HG03442 (cell line): ENCODE measurements around the gene HSD11B2.

Experiments
- ATAC-seq: cut with Tn5 transposase; IDR thresholded peaks from one replicate; pipeline ENCODE4 v1.9.1; 2021; ENCODE audit warnings: mild to moderate bottlenecking, moderate library complexity; ENCODE audit not compliant: unreplicated experiment

The HSD11B2 gene

DNA sequence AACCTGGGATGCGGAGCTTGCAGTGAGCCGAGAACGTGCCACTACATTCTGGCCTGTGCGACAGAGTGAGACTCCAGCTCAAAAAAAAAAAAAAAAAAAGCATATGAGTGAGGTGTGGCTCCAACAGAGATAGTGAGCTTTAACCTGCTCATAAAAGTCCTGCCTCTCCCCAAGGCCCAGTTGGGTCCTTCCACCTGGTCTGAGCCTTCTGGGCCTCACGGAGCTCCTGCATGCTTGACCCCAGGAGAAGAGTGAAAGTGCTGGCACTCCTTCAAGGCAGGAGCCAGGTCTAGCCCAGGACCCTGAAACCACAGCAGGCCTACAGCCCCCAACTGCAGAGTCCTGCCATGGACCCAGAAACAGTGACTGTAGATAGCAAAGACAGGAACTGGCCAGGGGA, 17.7 kb downstream of the HSD11B2 start:
- no peak for ATAC-seq

DNA sequence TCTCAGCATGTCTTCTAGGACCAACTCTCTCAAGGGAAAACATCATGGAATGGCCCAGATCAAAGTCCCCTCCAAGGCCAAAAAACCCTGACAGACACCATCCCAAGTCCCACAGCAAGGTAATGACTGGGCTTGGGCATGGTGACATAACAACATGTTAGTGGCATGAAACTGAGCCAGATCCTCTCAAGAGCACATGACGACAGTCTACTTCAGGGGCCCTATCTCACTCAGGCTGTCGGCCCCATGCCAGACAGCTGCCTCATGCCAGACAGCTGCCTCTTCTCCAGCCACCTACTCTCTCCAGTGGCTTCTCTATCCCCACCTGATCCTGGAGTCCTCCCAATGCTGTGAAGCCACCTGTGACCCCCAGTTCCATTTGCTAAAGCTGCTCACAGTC, 18.4 kb downstream of the HSD11B2 start:
- no peak for ATAC-seq

DNA sequence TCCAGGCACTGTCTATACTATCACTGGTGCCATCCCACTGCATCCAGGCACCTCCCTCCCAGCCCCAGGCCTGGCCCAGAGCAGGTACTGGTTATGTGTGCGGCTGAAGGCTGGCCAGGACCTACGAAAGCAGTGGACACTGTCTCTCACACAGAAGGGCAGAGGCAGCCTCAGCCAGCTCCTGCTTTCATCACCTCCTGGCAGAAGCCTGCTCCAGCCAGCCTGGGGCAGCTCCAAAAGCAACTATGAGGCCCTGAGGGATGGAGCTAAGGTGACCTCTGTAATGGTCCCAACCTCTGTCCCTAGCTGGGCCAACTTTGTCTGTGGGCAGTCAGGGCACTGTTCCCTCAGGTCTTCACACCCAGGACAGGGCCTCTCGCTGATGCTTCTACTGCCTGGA, 18.8 kb downstream of the HSD11B2 start:
- ATAC-seq, result no peak

DNA sequence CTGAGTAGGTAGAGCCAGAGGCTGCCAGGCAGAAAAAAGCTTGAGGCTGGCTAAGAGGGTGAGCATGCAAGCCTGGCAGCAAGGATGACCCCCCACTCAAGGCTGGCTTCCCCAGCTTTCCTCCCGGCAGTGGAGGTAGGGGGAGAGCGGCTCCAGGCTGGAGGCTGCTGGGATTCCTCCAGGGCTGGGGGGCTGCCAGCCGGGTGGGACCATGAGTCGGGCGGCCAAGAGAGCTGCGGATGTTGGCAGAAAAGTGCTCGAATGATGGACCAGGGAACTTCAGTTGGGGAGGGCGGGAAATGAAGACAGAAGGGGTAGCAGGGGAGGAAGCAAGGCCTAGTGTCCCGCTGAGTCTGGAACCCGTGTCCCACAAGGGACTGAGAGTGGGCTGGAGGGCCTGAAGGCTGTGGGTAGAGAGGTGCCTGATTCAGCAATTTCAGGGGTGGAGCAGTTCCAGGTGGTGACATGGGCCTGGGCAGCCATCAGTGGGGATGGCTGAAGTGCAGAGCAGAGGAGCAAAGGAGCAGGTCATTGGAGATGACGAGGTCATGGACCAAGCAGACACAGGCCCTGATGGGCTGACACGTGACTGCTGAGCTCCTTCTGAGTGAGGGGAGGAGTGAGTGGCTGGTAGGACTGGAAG, 20.3 kb downstream of the HSD11B2 start:
- no peak for ATAC-seq

DNA sequence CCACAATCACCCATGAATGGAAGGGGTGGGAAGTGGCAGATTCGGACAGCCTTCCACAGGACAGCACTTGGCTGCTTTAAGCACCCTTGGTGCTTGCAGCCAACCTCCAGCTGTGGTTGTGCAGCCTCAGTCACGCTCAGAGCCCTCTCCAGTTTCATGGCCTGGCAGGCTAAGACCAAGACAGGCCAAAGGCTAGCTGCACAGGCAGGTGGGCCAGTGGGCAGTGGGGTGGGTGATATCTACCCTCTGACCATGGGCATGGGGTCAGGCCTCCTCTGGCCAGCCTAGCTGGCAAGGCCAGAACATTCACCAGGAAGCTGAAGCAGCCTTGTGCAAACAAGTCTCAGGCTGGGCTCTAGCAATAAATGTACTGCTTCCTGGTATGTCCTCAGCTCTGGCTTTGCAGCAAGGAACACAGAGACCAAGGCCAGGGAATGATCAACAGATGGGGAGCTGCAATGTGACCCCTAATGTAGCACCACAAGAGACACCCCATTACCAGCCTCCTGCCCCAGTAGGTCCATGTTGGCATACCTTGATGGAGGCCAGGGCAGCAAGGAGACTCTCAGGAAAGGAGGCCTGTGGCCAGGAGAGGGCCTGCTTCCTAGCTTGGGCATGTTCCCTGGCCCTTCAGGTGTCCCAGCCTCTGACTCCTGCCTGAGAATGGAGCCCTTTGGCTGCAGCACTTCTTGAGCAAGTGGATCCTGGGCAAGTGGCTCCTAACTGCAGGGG, 20.9 kb downstream of the HSD11B2 start:
- no peak for ATAC-seq

DNA sequence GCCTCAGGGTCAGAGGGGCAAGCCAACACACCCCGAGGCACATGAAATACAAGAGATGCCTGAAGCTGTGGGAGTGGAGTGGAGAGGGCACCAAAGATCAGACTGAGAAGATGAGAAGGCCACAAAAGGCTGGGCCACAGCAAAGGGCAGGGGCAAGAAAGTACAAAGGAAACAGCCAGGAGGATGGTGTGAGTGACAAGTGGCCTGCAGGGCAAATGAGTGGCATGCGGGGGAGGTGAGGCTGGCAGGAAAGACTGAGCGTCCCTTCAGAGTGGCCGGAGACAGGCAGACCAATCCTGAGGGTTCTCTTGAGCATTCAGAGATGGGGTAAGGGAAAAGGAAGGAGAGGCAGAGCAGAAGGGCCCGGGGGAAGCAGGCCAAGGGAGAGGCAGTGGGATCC, 23.2 kb downstream of the HSD11B2 start:
- ATAC-seq, result no peak

DNA sequence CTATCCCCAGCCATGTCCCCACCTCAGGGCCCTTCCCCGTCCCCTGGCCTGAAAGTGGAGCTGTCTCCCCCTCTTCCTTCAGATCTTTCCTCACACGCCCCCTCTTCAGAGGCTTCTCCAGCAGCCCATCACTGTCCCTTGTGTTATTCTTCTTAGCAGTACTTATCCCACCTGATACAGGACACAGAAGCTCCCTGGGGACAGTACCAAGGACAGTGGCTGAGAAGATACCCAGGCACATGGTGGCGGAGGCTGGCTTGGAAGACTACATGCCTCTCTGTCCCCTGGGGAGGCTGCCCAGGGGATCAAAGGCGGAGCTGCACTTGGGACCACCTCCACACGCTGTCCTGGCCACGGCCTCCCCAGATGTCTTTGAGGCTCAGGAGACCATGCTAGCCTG, 23.9 kb downstream of the HSD11B2 start:
- ATAC-seq, result no peak

DNA sequence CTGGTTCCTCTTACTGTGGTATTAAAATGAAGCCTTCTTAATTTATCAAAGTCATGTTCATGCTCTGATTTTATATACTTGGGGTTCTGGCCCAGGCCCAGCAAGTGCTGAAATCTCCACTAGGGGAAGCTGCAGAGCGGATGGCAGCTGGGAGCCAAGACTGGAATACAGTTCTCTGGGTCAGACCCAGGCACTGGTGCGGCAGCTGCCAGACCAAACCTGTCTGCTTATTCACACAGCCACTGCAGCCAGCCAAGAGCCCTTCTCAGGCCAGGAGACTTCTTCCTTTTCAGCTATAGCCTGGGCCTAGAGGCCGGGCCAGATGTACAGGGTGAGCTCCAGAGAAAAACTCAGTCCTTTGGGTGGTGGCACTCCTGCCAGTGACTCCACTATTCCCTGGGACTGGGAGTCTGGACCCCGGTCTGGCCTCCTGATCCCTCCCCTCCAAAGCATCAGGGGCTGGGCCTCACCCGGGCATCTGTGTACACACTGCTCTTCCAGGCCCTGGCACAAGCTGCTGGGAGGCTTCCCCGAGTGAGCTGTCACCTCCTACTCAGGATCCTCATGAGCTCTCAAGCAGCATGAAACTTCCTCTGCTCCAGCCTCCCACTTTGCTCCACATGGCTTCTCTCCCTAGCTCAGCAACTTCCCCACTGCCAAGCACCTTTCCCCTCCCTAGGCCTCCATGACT, 25.6 kb downstream of the HSD11B2 start:
- ATAC-seq, result no peak

DNA sequence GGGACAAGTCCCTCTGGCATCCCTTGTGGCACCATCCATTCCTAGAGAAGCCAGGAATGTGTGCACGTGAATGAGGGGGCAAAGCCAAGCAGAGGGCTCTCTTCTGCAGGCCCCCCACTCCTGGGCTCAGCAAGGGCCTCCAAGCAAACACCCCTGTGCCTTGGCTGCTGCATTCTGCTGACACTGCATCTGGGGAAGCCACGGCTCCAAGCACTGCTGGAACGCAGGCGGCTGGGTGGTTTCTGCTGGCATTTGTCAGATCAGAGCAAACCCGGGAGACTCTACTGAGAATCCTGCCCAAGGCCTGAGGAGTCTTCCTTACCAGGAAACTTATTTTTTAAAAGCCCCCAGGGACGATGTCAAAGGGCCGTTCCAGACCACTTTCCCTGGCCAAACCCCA, 26.7 kb downstream of the HSD11B2 start:
- ATAC-seq, result no peak

DNA sequence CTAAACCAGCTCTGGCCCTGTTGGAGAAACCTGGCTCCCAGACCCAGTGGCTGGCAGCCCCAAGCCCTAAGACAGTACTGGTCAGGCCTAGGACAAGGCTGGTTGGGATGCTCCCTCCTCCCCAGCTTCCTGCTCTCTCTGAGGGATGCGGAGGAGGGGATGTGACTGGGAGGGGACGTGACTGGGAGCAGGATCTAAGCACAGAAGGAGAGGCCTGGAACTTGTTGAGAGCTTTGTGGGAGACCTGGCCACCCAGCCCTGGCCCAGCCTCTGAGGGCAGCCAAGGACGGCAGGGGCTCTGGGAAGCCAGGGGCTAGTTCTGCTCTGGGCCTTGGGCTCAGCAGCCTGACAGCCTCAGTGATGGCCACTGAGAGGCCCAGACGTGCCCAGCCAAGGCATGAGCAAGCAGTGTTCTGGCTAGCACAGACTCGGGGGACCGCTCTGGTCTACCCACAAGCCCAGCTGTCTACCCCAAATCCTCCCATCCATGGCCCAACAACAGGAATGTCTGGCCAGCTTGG, 27.3 kb downstream of the HSD11B2 start:
- ATAC-seq, result no peak

DNA sequence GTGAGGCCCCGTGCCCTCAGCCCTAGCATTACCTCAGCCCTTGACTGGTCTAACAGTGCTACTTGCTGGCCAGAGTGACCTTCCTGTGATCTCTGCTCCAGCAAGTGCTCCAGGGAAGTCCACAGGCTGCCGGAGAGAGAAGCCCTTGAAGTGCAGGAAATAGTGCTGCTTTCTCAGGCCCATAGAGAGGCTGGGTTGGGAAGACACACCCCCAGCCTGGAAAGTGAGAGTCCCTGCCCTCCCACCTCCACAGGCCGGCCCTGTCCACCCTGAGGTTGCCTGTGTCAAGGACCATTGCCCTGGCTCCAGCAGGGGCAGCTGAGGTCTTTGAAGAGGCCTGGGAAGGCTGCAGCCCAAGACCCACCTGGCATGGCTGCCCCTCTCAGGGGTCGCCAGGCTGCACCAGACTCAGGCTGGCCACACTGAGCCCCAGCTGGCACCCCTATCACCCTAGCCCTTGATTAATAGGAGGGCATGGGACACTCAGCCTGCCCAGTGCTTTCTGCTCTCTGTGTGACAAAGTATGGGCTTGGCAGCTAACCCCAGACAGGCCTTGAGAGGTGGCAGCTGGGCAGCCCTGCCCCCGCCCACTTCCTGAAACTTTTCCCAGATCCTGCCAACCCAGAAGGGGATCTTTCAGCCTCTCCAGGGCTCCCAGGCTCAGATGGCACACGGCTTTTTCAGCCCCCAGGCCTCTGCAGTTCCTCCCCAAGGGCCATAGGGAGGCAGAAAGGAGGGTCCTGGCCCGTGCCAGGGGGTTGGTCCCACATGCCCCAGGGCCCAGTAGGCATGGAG, 28.3 kb downstream of the HSD11B2 start:
- ATAC-seq, result no peak

DNA sequence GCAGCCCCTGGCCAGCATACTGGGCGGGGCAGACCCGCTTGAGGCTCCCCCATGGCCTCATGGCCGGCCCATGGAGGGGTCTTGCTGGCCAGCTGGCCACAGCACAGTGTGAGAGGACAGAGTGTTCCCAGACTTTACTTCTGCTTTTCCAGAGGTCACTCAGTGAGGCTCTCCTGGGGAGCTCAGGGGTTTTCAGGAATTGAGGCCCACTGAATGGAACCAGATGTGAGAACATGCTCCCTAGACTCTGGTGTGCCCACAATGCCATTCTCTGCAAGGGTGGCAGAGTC, 28.9 kb downstream of the HSD11B2 start:
- no peak for ATAC-seq

DNA sequence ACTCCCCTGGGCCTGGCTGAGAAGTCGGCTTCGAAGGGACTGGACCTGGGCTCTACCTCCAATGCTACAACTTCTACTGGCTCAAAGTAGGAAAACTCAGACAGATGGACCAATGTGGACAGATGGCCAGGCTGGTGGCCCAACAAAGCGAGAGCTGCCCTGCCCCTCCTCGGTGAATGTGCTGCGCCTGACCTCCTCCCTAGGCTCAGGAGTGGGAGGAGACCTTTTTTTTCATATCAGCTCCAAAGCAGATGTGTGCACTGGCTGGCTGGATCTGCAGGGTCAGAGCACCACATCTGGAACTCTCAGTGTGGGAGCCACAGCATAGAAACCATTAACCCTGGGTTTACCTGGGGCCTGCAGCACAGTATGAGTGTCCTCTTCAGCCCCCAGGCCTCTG, 29.2 kb downstream of the HSD11B2 start:
- ATAC-seq, result no peak

DNA sequence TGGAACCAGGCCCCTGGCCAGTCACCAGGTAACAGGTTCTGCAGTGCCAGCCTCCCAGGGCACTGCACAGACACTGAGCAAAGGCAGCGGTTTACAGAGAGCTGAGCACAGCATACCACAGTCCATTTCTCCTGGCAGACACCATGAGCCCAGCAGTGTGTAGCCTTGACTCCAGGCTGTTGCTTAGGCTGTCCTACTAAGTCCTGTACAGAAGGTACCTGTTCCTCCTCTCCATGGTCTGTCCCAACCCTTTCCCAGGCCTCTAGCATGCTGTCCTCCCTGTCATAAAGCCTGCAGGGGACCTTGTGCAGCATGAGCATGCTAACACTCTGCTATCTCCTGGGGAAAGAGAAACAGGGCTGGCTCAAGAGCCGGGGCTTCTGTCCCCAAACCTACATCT, 30.0 kb downstream of the HSD11B2 start:
- no peak for ATAC-seq

DNA sequence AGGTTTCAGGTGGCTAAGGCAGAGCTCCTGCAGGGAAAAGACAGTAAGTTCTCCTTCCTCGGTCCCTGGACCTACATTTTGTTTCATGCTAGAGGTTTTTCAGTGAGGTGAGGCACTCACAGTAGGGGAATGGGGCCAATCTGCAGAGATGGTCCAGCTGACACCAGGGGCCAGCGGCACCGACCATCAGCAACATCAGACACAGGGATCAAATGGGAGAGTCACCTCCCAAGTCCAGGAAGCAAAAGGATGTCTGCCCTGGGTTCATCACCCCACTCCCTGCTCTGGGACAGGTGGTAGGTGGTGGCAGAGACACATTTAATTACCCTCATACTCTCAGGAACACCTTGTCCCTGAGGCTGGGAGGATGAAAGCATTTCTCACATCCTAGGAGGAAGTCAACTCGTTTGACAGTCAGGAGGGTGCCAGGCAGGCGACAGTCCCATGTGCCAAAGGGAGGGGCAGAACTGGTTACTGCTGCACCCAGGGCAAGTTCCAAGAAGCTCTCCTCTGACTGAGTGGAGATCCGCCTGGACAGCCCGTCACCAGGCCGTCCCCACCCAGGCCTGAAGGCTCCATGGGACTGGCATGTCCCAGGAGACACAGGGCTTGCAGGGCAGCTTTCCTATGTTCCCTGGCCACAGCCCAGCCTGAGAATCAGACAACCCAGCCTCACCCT, 30.8 kb downstream of the HSD11B2 start:
- ATAC-seq, result no peak

DNA sequence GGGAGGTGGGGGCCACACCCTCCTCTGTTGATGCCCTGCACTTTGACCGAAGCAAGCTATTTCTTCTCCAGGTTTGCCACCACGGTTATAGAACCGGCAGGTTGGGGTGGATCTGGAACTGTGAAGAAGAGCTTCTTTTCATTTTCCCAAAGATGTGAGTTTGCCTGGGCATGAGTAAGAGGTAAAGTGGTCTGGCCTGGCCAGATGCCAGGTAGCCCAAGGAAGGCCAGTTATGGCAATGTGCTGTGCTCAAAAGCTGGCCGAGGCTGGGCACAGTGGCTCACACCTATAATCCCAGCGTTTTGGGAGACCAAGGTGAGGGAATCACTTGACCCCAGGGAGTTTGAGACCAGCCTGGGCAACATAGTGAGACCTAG, 31.3 kb downstream of the HSD11B2 start:
- no peak for ATAC-seq

DNA sequence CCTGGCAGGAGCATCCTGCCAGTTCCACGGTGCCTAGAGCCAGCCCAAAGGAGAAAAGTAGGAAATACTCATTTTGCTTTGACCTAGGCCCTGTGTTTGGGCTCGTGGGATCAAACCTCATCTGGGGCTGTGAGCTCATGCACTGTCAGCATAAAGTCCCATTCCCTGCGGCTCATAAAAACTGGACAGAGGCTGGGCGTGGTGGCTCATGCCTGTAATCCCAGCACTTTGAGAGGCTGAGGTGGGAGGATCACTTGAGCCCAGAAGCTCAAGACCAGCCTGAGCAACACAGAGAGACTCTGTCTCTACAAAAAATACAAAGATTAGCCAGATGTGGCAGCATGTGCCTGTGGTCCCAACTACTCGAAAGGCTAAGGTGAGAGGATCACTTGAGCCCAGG, 32.1 kb downstream of the HSD11B2 start:
- ATAC-seq, result no peak

DNA sequence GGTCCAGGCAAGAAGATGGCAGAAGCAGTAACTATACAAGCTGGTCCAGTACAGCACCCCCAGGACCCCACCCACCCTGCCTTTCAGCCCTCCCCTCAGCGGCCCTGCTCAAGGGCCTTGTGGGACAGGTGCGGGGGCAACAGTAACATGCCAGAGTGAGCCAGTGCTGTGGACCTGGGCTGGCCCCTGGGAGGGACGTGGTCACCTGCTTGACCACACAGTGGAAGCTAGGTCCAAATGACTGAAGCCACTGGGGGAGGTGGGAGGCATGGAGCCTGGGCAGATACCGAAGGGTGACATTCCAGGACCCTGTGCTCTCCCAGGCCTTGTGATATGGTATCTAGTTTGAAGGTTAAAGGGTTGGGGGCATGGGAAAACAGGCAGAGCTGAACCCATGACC, 32.8 kb downstream of the HSD11B2 start:
- ATAC-seq, result no peak

DNA sequence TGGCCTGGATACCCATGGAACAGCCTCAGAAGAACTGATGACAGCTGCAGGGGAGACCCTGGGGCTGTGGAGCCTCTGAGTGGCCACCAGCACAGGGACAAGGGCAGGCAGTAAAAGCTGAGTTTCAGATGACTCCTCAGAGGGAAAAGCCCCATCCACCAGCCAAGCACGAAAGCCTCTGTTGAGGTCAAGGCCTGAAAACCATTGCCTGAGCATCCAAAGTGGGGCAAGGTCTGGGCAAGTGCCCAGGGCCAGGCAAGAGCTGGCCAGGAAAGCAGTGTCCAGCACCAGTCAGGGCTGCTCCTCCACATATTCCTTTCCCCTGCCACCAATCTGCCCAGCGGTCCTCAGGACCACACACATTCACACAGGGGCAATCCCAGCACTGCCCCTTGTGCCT, 33.6 kb downstream of the HSD11B2 start:
- ATAC-seq, result no peak

DNA sequence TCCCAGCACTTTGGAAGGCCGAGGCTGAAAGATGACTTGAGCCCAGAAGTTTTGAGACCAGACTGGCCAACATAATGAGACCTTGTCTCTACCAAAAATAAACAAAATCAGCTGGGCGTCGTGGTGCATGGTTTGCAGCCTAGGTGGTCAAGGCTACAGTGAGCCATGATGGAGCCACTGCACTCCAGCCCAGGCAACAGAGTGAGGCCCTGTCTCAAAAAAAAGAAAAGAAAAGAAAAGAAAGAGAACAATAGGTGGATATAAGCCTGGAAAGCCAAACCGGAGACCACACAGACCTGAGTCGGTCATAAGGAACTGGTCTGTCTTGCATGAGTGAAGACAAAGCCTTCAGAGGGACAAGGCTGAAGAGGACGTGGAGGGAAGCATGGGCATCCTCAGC, 35.7 kb downstream of the HSD11B2 start:
- no peak for ATAC-seq

DNA sequence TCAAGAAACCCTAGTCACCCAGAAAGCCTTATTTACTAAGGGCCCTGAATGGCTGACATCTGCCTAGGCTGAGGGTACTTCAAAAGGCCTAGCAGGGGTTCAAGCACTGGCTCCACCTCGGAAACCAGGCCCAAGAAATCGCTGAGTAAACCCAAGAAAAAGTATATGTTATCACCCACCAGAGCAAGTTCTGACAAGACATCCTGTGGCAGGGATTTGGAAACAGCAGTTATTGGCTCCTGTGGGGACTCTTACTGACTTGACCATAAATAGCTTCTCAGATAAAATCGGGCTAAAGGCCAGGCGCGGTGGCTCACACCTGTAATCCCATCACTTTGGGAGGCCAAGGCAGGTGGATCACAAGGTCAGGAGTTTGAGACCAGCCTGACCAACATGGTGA, 37.8 kb downstream of the HSD11B2 start:
- no peak for ATAC-seq
